ENCODE results near the gene S100A14. TPM values are rescaled to one million over a fixed set of nuclear protein-coding genes. Genes with fewer than 3 reads are reported as not detected.

Gene S100A14
- polyA plus RNA-seq, 1 of the 3 experiments (the other 2 are of a cell fraction) = 0.15 TPM

GRCh38 chr1:153585006-153585405, 31.1 kb downstream of the S100A14 start:
- Histone ChIP-seq H3K27me3 (ENCODE audit: insufficient read depth) (no peaks in the 10 kb centered on the region), H3K9me3 (no peaks in the 10 kb centered on the region), H3K79me2 (ENCODE audit: insufficient read depth) (no peaks in the 10 kb centered on the region), H3K4me1 (ENCODE audit: control insufficient read depth in 1 of 2, insufficient read depth in 2 of 2, low read depth in 1 of 2, low read length in 1 of 2) (peaks cover 0 to 3% of the 10 kb centered on the region in 2 experiments; a peak in 2 of 4 replicates), H3K4me3 (ENCODE audit: low read depth in 2 of 2, low read length in 1 of 2) (no peak overlapping the region), H3K9ac (no peak overlapping the region), H3K27ac (ENCODE audit: low read depth in 2 of 2, low read length in 1 of 2) (no peak overlapping the region), H3K4me2 (no peak overlapping the region), H3K9me2 (no peaks in the 10 kb centered on the region), H2AFZ (ENCODE audit: low read depth) (no peak overlapping the region), H4K20me1 (ENCODE audit: insufficient read depth) (no peaks in the 10 kb centered on the region), H3K36me3 (replicated peaks in 1 of 2; ENCODE audit: control insufficient read depth in 1 of 2, insufficient read depth in 2 of 2, low read length in 1 of 2) (no peaks in the 10 kb centered on the region), H3F3A (replicated peaks; ENCODE audit: insufficient read depth) (no peaks in the 10 kb centered on the region)
- ChIA-PET POLR2A (no interaction called here), CTCF (interaction anchor here (0.6 to 3.3 kb wide), 5 partner anchors 11 to 401 kb away, joined by 3 to 18 read pairs (median 4); partner anchors contain the start of gene RAB13)
- no peak for TF ChIP-seq NRF1 (IDR thresholded peaks at IDR 0.05; ENCODE audit: low read depth, low read length)
- TF ChIP-seq GABPA (IDR thresholded peaks at IDR 0.05; ENCODE audit: low read depth) = no peak
- TF ChIP-seq TEAD4 (IDR thresholded peaks at IDR 0.05; ENCODE audit: borderline replicate concordance, insufficient read depth) = no peak
- TF ChIP-seq, protein P1, sequence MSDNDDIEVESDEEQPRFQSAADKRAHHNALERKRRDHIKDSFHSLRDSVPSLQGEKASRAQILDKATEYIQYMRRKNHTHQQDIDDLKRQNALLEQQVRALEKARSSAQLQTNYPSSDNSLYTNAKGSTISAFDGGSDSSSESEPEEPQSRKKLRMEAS (IDR thresholded peaks at IDR 0.05; ENCODE audit: low read depth) = no peak
- TF ChIP-seq USF2 (IDR thresholded peaks at IDR 0.05; ENCODE audit: borderline replicate concordance, low read depth, low read length) = no peak
- no peak for TF ChIP-seq SIN3A (IDR thresholded peaks at IDR 0.05; ENCODE audit: borderline replicate concordance, low read depth, low read length)
- no peak for TF ChIP-seq EP300 (IDR thresholded peaks at IDR 0.05; ENCODE audit: borderline replicate concordance in 1 of 2, low read depth in 1 of 2, low read length in 1 of 2)
- TF ChIP-seq REST (IDR thresholded peaks at IDR 0.05; ENCODE audit: low read depth, low read length) = no peak
- no peak for TF ChIP-seq FOXJ3 (CRISPR knock-in tag; IDR thresholded peaks at IDR 0.05)
- TF ChIP-seq MEF2A (IDR thresholded peaks at IDR 0.05; ENCODE audit: borderline replicate concordance, low read depth) = no peak
- no peak for TF ChIP-seq IRF3 (IDR thresholded peaks at IDR 0.05; ENCODE audit: low read depth, low read length)
- TF ChIP-seq POLR2AphosphoS5 (IDR thresholded peaks at IDR 0.05; ENCODE audit: low read depth, low read length) = no peak
- WGBS (ENCODE audit: low lambda C conversion rate) = 91% methylated on average over 1 of the region's 1 CpG
- no peak for DNase-seq

Measured in SK-N-SH (cell line).